Measurements from ENCODE around the gene FGF1.

DNA sequence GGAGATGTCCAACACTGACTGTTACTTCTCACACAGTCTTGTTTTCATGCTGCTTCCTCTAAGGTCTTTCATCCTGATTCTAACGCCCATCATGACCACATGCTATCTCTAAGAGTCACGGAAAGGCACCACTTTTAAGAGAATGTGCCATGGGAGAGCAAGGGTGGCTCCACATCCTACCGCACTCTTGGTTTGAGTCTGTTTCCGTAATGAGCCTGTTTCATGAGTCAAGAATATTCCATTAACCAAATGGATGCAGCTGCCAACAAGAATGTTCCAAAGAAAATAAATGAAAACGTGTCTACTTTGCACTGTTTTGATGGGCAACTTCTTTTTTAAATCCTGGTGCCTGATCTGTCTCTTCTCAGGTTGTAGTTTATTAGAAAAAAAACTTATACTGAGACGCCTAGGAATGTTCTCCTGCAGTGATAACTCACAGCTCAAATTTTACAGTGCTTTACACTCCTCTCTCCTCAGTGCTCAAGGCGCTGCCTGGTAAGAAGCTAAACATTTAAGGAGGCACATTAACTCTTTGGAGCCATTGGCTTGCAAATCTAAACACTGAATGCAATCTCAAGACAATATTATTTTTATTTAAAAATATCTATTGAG lies 124.3 kb downstream of the FGF1 start:
- no peak for TF ChIP-seq POLR2A (IDR thresholded peaks at IDR 0.05; ENCODE audit: low read depth, low read length)
- no peak for TF ChIP-seq SPI1 (IDR thresholded peaks at IDR 0.05; ENCODE audit: low read depth, low read length)
- TF ChIP-seq POLR2AphosphoS5 (IDR thresholded peaks at IDR 0.05; ENCODE audit: low read depth, low read length), result no peak
- TF ChIP-seq TAF1 (IDR thresholded peaks at IDR 0.05; ENCODE audit: low read depth, low read length), result no peak
- no peak for TF ChIP-seq PAX5 (IDR thresholded peaks at IDR 0.05; ENCODE audit: insufficient read depth, low read length, severe bottlenecking)

Data from GM12891 (cell line).